A673 (cell line): Measurements from ENCODE around the gene MINDY2.

Experiments used
- CTCF ChIP-seq: fragments of 300-800, 200-600 bp; sonication (generic); conservative IDR thresholded peaks from 2 replicates; pipeline ENCODE4 v1.5.1; 2017; ENCODE audit warnings: low read depth, mild to moderate bottlenecking, antibody characterized with exemption, low read length, moderate library complexity, mixed read lengths
- EZH2 ChIP-seq: fragments of 200-600 bp; sonication (generic); IDR thresholded peaks from 2 replicates; pipeline ENCODE4 v1.6.1; 2017; ENCODE audit warnings: borderline replicate concordance, low read depth, mild to moderate bottlenecking, mixed read lengths, antibody characterized with exemption, low read length; ENCODE audit not compliant: poor library complexity, severe bottlenecking

- no peak for TF ChIP-seq CTCF
- TF ChIP-seq EZH2 = no peak
Measured at GRCh38 chr15:58862326-58862725, 91.2 kb downstream of the MINDY2 start.
